22Rv1 (cell line): ENCODE results near the gene CMC2.

Source experiments
- H3K27ac ChIP-seq: fragments of 450-650 bp; 2 replicates; pipeline ENCODE4 v1.5.1; 2017
- ZFX ChIP-seq: fragments of 450-650 bp; IDR thresholded peaks from 2 replicates; pipeline ENCODE4 v1.6.1; 2017; ENCODE audit warnings: antibody characterized with exemption, borderline replicate concordance
- TF ChIP-seq, protein P1 (sequence below): fragments of 450-650 bp; IDR thresholded peaks from 2 replicates; pipeline ENCODE4 v1.5.1; 2017; ENCODE audit warnings: mild to moderate bottlenecking

The CMC2 gene

DNA sequence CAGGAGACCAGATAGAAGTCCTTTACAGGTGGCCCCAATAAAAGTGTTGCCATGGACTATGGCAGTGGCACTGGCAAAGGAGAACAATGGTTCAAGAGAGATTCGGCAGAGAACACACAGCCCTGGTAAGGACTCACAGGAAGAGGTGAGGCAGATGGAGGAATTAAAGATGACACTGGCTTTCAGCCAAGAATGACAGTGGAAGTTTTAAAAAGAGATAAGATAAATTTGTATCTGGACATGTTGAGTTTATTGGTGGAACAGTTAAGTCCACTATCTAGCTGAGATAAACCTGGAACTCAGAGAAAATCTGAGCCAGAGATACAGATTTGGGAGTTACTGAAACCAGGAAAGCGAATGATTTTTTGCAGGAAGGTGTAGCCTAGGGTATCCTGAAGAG lies 20.1 kb downstream of the CMC2 start:
- TF ChIP-seq ZFX: no peak
- TF ChIP-seq, protein P1, sequence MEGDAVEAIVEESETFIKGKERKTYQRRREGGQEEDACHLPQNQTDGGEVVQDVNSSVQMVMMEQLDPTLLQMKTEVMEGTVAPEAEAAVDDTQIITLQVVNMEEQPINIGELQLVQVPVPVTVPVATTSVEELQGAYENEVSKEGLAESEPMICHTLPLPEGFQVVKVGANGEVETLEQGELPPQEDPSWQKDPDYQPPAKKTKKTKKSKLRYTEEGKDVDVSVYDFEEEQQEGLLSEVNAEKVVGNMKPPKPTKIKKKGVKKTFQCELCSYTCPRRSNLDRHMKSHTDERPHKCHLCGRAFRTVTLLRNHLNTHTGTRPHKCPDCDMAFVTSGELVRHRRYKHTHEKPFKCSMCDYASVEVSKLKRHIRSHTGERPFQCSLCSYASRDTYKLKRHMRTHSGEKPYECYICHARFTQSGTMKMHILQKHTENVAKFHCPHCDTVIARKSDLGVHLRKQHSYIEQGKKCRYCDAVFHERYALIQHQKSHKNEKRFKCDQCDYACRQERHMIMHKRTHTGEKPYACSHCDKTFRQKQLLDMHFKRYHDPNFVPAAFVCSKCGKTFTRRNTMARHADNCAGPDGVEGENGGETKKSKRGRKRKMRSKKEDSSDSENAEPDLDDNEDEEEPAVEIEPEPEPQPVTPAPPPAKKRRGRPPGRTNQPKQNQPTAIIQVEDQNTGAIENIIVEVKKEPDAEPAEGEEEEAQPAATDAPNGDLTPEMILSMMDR: no peak
- peak overlapping the region; percentile 68 for H3K27ac ChIP-seq

GRCh38 chr16:80985611-80986010 lies 21.1 kb downstream of the CMC2 start:
- peak overlapping the region; percentile 68 for H3K27ac ChIP-seq
- TF ChIP-seq ZFX: no peak
- TF ChIP-seq, protein P1: no peak

- peak overlapping the region; percentile 29; the same call in 1 of the 2 replicates for H3K27ac ChIP-seq
- TF ChIP-seq, protein P1: no peak
- TF ChIP-seq ZFX: no peak
These were observed 22.4 kb downstream of the CMC2 start for GRCh38 chr16:80984124-80984892.

DNA sequence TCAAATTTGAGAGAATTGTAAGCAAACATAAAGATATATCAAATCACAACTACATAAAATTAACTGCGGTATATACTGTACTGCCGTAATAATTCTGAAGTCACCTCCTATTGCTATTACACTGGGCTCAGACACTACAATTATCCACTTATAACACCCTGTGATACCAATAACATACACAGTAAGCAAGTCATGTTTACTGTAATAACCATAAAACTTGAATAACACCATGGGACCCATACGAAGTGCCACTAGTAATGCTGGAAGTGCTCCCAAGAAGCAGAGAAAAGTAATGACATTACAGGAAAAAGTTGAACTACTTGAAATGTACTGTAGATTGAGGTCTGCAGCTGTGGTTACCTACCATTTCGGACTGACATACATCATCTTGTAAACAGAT lies 24.0 kb downstream of the CMC2 start:
- TF ChIP-seq, protein P1: no peak
- TF ChIP-seq ZFX: no peak

GRCh38 chr16:80981103-80981502 lies 25.6 kb downstream of the CMC2 start:
- peak overlapping the region; percentile 33; the same call in 1 of the 2 replicates for H3K27ac ChIP-seq
- TF ChIP-seq ZFX: no peak
- TF ChIP-seq, protein P1: no peak

More for the DNA sequence above, 24.0 kb downstream of the CMC2 start:
- peak overlapping the region; percentile 29 for H3K27ac ChIP-seq

DNA sequence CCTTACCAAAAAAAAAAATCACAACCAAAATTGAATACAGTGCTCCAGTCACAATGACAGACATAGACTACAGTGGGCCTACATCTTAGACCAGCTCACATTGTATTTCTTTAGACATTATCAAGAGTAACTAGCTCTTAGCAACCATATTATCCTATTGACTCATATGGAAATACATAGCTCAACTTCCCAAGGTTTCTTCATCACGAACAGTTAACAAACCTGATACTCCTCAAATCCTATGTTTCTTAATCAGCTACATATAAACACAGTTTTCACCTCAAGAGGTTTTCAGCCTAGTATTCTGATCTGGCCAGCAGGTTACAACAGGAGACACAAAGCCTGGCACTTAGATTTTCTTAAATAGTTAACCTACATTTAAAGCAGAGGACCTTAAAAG lies 29.7 kb downstream of the CMC2 start:
- peak overlapping the region; percentile 7; the same call in 1 of the 2 replicates for H3K27ac ChIP-seq
- no peak for TF ChIP-seq ZFX

DNA sequence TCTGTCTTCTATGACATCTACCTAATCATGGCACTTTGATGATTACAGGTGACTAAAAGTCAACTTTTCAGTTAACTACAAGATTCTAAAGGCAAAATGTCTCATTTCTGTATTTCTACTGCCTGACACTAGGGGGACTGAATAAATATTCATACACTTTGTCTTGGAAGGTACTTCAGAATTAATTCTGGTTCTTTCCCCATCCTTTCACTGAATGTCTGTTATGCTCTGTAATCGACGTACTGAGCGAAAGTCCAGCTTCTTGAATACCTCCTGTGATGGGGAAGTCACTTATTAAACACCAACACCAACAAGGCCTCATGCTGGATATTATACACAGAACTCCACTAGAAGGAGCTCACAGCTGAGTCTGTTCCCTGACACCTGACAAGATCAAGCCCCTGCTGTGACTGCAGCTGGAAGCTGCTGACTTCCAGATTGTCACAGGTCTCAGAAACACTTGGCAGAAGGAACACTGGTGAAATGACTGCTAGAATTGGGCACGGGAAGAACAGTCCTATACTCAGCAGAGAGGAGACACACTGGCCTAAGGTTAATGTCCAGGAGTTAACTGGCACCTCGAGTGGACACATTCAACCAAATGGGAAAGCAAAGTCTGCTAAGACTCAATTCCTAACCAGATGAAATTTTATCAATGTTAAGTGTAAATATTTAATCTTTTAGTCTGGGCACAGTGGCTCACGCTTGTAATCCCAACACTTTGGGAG lies 31.9 kb downstream of the CMC2 start:
- peak overlapping the region; percentile 7 for H3K27ac ChIP-seq
- no peak for TF ChIP-seq ZFX
- TF ChIP-seq, protein P1: peak; percentile 44
